ENCODE measurements around the gene ZNF608.

The ZNF608 gene

DNA sequence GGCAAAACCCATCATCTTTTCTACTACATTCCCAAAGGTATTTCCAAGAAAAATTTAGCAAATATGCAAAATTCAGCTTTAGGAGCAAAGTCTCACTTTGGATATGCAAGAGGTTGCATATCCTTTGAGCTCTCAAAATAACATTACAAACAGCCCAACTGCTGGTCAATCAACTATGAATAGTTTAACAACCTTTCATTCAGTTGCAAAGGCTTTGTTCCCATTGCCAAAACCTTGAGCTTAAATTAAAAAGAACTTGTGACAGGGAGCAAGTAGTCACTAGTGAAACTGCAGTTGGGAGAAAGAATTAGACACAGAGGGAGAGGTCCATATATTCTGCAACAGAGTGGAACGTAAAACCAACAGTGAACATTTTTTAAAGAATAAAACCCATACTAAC lies 8.8 kb downstream of the ZNF608 start:
- DNase-seq, result no peak

DNA sequence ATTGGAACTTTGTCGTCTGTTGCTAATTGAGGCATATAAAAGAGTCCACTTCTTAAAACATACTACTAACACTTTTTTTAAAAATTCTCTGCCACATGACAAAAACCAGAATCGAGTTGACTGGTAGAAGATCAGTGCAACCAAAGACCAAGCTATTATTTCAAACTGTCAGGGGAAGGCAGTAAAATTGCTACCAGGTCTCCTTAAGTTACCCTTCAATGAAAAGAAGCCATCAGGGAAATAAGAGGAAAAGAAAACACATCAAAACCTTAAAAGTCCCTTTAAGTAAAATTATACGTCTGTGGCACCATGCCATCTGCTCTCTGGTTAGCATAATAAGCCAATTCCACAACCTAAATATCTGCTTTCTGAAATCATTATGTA lies 9.6 kb downstream of the ZNF608 start:
- DNase-seq, result no peak

DNA sequence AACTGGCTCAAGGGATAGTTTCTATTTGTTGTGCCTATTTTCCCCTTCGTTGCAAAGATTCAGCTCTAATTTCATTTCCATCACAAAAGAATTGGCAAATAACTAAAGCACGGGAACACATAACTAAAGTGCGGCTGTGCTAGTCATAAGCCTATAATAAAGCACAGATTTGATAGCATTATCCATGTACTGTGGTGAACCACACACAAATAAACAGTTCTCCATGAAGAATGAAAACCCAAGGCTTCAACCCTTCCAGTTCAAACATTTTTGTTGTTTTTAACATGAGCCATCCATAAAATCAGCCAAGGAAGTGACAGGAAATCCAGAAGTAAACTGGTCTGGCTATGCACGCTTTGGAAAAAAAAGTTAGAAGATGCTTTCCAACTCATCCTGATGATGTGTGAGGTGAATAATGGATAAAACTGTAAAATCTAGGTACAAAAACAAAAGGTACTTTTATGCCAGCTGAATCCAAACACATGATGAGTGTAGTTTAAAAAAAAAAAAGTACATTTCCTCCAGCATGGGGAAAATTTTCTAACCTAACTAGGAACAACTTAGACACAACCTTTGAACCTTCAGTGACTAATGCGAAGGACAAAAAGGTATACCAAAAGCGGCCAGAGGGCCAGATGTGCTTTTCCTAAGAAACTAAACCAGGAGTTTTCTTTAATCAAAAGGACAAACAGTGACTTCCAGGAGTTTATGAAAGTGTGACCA lies 10.2 kb downstream of the ZNF608 start:
- peak; percentile 93 for DNase-seq

DNA sequence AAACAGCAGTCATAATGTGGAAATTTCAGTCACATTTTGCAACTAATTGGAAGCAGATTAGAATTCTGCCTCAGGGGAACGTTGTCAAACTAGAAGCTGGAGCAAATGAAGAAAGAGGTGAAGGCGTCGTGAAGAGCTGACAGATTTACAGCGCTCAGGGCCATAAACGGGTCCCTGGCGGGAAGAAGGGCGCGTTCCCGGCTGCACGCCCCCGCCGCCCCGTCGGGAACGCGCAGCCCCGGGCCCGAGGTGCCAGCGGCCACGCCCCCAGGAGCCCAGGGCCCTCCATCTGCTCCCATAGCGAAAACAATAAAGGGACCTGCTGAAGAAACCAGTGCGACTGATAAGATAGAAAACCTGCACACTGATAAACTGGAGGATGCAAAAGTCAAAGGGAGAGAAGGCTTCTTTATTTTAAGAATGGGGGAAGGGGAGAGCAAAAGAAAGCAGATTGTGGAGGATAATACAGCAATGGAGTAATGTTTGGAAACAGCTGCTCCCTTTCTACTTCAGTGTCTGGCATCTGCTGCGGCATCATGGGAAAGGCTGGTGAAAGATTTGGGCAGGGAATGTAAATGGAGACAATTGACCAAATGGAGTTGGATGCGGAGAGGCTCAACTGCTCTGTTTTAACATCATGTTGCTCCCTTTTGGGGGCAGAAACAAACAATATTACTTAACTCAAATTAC lies 11.1 kb downstream of the ZNF608 start:
- DNase-seq, result peak; percentile 92

DNA sequence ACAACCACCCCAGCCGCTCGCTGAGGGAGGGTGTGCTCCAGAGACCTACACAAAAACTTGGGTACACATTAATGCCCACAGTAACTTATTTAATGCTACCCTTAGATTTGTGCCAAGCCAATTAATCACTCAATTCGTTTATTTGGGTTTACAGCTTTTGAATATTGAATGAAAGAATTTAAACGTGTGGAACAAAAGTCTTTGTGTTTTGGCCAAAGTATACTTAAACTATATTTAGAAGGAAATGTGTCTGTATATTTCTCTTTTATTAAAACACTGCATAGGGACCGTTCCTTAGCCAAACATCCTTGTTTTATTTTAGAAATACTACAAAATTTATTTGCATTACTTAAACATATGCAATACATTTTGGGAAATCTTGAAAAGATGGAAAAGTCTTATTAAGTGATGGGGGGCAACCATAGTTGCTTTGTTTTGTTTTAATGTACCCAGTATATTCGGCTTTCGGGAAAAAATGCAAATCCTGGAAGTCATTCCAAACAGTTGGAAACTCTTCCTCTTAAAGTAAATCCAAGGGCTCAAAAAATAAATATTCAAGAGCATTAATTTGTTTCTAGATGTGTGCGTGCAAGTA lies 11.8 kb downstream of the ZNF608 start:
- DNase-seq, result no peak

DNA sequence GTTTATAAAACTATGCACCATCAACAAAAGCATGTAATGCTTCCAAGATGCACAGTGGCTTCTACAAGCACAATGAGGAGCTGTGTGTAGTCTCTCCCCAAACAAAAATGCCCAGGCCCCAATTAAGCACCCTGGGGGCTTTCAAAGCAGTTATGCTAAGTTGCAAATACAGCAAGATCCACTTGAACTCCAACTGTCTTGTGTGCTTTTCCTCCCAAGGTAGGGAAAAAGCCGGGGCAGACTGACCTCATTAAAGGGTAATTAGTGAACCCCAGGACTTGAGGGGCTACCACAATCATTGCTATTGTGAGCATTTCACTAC lies 13.1 kb downstream of the ZNF608 start:
- DNase-seq, result no peak

DNA sequence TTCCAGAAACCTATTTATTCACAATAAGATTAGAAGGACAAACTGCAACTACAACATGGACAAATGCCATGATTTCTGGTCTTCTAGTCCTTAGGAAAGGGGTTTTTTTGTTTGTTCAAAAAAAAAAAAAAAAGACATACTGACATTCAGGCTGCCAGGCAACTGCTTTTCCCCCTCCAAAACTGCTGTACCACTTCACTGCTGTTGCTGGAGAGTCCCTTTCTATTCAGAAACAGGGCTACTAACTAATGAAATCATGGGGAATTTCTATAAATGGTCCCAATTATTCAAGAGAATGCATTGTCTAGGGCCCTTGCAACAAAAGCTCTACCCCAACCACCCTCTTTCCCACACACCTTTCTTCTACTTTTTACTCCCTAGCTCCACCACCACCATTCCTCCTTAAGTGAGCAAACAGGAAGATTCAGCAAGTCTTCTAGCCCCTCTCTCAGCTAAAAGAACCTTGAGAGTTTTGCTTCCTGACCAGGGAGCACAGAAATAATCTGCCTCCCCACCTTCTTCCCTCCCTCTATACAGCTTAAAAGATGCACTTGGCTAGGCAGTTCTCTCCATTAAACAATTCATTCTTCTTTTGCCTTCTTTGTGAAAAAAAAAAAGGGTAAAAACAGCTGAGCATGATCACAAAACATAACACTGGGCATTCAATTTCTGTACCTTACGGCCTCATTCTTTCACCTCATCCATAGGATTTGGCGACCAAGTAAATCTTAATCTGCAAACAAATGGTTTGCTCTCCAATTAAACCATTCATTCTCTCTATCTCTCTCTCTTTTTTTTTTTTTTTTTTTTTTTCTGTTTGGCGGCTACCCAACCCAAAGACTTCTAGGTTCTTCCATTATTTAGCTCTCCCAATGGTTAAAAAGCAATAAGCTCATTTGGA lies 13.8 kb downstream of the ZNF608 start:
- no peak for DNase-seq

DNA sequence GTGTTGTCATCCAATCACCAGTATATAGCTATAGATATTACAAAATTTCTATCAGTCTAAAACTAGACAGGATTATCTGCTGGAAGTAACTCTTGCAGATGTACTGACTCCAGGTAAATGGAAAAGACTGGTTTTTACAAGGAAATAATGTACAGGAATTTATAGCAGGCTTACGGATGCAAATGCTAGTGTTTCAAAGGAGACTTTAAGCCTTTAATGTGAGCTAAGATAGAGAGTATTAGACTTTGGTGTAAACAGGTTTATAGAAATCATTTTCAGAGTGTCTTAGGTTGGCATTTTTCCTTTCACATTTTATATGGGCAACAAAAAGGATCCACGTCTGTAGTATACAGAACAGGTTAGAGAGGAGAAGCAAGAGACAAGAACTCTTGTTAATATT lies 16.1 kb downstream of the ZNF608 start:
- no peak for DNase-seq

DNA sequence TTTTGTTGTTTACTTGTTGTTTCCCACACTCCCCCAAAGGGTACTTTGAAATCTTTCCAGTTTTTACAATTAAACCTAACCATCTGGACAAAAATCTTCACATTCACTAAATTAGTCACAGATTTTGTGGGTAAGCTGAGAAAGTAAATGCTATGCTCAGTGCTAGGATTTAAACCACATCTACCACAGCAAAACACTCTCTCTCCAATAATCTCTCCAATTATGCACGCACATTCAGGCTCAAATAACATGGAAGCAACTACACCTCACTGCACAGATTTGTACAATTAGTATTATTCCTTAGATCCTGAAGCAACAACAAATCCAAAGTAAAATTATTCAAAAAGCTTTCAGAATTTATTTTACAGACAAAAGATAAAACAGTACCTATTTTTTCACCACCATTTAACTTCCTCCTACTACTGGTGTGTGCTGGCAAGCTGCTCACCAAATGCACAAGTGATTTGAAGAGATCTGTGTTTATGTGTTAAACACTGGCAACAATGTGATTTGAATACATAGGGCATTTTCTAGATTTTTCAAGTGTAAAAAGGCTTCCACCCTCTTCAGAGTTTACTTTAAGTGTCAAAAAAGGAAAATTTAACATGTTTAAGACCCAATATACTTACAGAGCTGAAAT lies 16.6 kb downstream of the ZNF608 start:
- peak; percentile 86 for DNase-seq

DNA sequence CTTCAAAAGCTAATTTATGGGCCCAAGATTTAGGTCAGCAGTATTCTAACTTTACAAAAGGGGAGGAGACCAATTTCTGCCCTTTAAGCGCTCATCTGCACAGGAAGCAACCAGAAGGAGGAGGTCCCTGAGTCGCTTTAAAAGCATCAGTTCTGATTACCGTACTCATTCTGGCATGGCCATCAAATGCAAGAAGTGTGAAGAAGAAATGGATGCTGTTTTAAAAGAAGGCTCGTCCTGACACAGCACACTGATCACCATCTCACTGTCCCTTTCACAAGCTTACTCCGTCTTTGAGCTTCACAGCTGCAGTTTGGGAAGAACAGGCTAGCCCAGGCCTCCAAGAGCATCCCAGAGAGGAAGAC lies 17.5 kb downstream of the ZNF608 start:
- no peak for DNase-seq

DNA sequence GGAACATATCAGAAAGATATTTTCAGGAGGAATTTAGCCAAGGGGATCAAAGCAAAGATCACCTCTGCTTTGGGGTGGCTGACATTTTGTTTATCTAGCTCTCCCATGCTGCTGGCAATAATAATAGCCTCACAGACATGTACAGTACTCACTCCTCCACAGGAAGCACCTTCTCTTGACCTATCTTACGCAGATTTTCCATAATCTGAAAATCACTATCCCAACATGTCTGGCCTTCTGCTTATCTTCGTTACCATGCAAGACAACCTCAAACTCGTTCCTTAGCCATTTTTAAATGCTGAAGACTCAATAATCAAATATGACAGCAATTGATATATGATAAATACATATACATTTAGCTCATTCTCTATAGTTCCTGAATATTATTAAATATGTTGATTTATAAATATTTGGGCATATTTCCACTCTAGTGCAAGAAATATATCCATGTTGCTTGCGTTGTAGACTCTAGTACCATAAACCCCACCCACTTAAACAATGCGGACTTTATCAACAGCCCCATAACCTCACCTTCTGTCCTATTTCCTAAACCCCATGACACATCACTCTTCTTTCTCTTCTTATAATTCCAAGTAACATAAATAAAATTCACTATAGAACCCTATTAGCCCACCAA lies 18.0 kb downstream of the ZNF608 start:
- no peak for DNase-seq

DNA sequence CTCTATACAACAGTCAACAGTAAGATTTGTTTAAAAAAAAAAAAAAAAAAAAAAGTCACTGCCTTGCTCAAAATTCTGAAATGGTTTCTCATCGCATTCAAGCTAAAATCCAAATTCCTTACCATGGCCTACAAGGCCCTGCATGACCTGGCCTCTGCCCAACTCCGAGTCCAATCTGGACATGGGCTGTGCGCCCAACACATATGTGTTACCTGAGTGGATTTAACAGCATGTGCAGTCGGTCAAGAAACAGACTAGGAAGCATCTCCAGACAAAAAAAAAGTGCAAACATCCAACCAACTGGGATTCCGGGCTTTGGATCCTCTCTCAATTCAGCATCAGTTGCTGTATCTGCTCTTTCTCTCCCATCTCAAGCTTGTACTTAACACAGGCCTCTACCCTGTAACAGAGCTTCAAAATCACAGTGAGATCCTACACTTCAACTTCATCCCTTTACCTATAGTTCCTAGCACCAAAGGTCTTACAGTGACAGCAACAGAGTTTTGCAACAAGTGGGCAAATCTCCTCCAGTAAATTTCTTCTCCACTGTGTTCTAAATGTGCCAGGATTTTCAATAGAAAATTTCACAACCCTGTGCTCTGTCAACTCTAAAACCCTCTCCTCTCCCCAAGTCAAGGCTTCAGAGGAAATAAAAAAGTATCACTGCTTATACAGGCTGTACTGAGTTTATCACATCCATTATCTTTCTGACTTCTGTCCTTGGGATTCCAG lies 19.6 kb downstream of the ZNF608 start:
- no peak for DNase-seq

DNA sequence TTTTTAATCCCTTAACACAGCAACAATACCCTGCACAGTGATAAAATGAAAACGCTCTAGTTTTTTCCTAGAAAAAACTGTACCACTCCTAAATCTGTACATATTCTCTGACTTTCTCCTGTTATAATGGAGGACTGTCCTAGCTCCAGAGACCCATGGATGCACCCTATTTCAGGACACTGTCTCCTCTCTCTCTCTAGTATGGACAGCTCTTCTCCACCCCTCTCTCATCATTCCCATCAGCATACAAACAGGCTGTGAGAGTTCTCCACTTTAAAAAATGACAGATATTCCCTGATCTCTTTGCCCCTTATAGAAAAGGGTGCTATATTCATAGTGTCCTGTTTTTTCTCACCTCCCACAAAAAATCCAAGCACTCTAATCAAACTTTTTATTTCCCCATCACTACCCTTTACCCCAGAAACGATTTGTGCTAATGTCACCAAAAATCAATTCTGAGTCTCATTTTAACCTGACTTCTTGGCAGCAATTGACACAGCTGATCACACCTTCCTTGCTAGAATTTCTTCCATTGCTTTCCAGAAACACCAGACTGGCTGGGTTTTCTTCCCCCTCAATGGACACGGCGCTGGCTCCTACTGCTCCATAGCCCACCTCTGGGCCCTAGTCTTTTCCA lies 20.7 kb downstream of the ZNF608 start:
- DNase-seq, result no peak

DNA sequence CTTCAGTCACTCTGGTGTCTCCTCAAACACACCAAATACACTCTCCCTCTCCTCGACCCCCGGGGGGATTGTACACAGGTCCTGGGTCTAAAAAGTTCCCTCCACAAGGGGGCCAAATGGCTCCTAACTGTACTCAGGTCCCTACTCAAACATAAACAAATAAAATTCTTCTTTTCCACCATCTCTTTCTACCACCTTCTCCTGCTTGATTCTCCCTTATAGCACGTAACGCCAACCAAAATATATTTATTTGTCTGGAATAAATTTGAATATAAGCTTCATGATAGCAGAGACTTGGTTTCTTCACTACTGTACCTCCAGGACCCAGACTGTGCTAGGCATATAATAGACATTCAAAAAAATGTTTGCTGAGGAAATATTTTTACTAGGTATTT lies 21.4 kb downstream of the ZNF608 start:
- no peak for DNase-seq

DNA sequence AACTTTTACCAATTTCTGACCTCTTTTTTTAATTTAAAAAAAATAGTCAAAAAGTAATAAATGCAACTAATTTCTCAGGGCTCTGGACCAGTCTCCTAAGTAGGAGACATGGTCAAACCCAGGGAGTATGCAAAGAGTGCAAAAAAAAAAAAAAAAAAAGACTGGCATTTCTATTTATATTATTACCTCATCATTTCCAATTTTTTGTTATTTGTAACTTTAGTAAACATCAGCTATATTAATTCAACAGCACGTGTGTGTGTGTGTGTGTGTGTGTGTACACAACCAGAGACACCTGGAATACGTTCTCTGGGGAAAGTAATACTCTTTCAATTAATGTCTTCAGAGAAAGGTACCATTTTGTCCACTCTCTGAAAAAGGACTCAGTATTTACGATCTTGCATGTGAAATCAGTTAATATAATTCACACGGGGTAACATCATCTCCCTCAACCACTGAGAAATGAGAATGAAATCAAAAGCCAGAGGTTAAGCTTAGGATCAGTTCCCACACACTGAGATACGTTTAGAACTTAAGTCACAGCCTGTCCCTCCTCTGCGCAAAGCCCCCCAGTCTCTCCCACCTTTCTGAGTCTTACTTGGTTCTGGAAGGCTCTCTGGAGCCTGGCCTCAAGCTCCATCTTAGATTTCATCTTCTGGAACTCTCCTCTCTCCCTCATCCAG lies 21.9 kb downstream of the ZNF608 start:
- no peak for DNase-seq

DNA sequence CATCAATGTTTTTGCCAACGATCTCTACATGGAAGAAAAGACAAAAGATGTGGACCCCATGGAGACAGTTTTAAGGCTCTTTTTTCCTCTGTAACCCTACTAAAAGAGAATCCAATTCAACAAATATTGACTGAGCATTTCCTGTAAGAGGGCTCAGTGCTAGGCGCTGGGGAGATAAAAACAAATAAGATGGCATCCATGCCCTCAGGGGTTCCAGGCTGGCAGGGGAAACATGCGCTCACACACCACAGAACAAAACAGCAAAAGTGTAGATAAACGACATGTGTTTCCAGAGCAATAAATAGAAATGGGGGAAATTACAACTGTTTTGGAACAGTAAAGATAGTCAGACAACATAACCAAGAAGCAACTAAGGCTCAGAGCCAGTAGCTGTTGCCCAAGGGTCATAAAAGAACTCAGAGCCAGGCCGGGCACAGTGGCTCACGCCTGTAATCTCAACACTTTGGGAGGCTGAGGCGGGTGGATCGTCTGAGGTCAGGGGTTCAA lies 25.2 kb downstream of the ZNF608 start:
- no peak for DNase-seq

DNA sequence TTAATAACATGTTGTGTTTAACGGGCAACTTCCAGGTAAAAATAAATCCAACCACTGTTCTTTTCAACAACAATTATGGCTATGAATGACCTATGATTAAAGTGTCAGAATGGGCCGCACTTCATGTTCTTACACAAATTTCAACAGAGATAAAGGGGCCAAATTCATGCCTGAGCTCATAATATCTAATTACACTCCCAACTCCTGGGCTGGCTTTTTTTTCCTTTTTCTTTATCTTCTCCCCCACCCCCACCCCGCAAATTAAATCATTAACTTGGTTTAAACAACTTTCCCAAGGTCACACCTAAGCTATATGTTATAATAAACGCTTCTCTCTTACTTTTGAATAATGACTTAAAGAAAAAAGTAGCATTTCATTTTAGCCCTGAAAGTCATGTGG lies 25.8 kb downstream of the ZNF608 start:
- no peak for DNase-seq

DNA sequence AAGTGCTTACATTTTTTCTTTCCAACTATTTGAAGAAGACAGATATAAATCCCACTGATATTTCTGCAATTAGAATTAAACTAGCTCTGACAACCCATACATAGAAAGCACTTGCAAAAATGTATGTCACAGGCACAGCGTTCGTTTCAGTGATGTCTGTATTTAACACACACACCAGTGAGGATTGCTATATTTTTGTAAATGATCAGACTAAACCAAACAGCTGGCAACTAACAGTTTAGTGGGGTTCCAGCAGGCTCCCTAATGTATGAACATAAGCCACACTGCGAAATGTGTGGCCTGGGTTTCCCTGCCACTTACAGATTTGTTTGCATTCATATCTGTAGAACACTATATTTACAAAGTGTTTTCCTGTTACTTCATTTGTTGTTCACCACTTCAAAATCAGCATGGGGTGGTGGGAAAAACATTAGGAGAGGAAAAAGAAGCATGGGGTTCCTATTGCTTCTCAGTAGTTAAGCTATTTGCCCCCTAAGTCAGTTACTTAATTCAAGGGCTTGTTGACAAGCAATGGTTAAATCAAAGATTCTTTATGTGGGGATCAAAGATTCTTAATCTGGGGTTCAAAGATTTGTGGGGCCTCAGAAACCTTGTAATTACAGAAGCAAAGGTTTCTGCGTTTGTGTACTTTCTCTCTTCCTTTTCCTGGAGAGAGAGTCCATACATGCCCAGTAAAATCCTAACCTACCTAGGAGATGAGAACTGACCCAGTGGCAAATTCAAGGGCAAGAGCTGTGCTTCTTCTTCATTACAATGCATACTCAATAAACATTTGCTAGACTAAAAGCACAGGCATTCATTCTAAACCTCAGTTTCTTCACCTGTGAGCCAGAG lies 27.1 kb downstream of the ZNF608 start:
- DNase-seq, result no peak

DNA sequence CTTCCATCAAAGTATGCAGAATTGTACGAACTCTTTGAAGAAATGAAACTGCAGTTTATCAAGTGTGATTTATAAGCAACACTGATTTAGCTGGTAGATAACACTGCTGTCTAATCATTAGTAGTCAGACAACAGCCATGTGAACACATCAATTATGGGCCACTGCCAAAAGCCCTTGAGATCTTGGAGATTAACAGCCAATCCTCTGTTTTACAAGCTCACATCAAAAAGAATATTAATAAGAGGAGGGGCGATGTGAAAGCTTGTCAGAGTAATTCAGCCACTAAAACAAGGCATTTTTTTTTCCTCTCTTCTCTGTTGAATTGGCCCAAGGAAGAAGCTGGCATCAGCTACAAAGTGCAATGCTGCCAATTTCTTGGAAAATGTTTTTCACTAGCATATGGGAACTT lies 28.1 kb downstream of the ZNF608 start:
- DNase-seq, result no peak

DNA sequence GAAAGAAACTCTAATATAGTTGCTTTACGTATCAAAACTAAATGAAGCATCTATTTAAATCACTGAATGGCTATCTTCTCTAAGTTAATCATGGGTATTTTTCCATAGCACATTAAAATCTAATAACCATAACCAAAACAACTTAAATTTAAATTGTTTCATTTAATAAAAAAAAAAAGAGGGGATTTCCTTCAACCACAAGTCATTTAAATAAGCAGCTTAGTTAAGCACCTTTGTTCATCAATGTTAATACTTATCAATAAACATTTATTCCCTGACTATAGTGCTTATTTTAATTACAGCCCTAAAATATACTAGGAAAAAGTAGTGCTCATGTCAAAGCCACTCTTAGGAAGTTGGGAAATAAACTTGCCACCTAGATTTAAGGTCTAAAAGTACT lies 30.3 kb downstream of the ZNF608 start:
- no peak for DNase-seq
